Mesenchymal stem cell (in vitro differentiated cells and primary cell): ENCODE results near the gene SVEP1.
A peak's percentile ranks its signal among the peaks of the same experiment; 100 is the strongest.

ENCODE experiments used
- DNase-seq: peaks from one replicate; pipeline ENCODE4 v3.0.0-alpha.2; 2013
- H2AFZ ChIP-seq: one replicate; pipeline ENCODE4 v1.6.1; 2013; ENCODE audit warnings: low read depth, mild to moderate bottlenecking, control low read depth, inconsistent platforms, low read length, moderate library complexity
- H2AK5ac ChIP-seq: 2 replicates; pipeline ENCODE4 v1.6.1; 2013; ENCODE audit warnings: low read length, moderate library complexity, mild to moderate bottlenecking, inconsistent platforms; ENCODE audit not compliant: severe bottlenecking
- H2BK120ac ChIP-seq: one replicate; pipeline ENCODE4 v1.6.1; 2013; ENCODE audit warnings: low read depth, mild to moderate bottlenecking, inconsistent platforms, low read length, moderate library complexity
- H2BK12ac ChIP-seq, 2 experiments: one replicate each; pipeline ENCODE4 v1.6.1; 2013; ENCODE audit warnings: inconsistent platforms in 2 of 2, low read length in 2 of 2, mild to moderate bottlenecking in 2 of 2, moderate library complexity in 2 of 2, control low read depth in 1 of 2
- H2BK15ac ChIP-seq: one replicate; pipeline ENCODE4 v1.6.1; 2013; ENCODE audit warnings: mild to moderate bottlenecking, low read depth, inconsistent platforms; ENCODE audit not compliant: poor library complexity, severe bottlenecking
- H2BK5ac ChIP-seq: 2 replicates; pipeline ENCODE4 v1.6.1; 2013; ENCODE audit warnings: low read depth, mild to moderate bottlenecking, low read length, control low read depth, inconsistent platforms; ENCODE audit not compliant: poor library complexity, severe bottlenecking
- H3K14ac ChIP-seq, 2 experiments: one replicate each; pipeline ENCODE4 v1.6.1; 2013; ENCODE audit warnings: inconsistent platforms in 2 of 2, low read length in 2 of 2, control low read depth in 1 of 2, mild to moderate bottlenecking in 1 of 2, moderate library complexity in 1 of 2
- H3K18ac ChIP-seq, 2 experiments: one replicate each; pipeline ENCODE4 v1.6.1; 2013; ENCODE audit warnings: inconsistent platforms in 2 of 2, low read length in 2 of 2, control low read depth in 1 of 2, low read depth in 1 of 2, mild to moderate bottlenecking in 1 of 2
- H3K23ac ChIP-seq, 2 experiments: one replicate each; pipeline ENCODE4 v1.6.1; 2013; ENCODE audit warnings: inconsistent platforms in 2 of 2, low read length in 2 of 2, mild to moderate bottlenecking in 2 of 2, moderate library complexity in 2 of 2, control low read depth in 1 of 2
- H3K27ac ChIP-seq: 2 replicates; pipeline ENCODE4 v1.5.1; 2013; ENCODE audit warnings: mild to moderate bottlenecking, moderate library complexity, low read length, control low read depth, inconsistent platforms; ENCODE audit not compliant: poor library complexity, severe bottlenecking
- H3K27me3 ChIP-seq, 2 experiments: 2 replicates each; pipeline versions ENCODE4 v1.6.1 to v1.7.0; 2013; ENCODE audit warnings: low read length in 2 of 2, mild to moderate bottlenecking in 2 of 2, moderate library complexity in 2 of 2, control low read depth in 1 of 2, inconsistent platforms in 1 of 2; ENCODE audit not compliant: control insufficient read depth in 1 of 2, insufficient read depth in 1 of 2
- H3K36me3 ChIP-seq, 2 experiments: 2 replicates each; pipeline versions ENCODE4 v1.6.1 to v1.7.0; 2013; ENCODE audit warnings: low read length in 2 of 2, control low read depth in 1 of 2, inconsistent platforms in 1 of 2, low read depth in 1 of 2, mild to moderate bottlenecking in 1 of 2; ENCODE audit not compliant: insufficient read depth in 2 of 2, control insufficient read depth in 1 of 2
- H3K4ac ChIP-seq, 2 experiments: one replicate each; pipeline ENCODE4 v1.6.1; 2013; ENCODE audit warnings: inconsistent platforms in 2 of 2, low read length in 2 of 2, mild to moderate bottlenecking in 2 of 2, moderate library complexity in 2 of 2, control low read depth in 1 of 2, low read depth in 1 of 2
- H3K4me1 ChIP-seq: 2 replicates; pipeline ENCODE4 v1.6.1; 2013; ENCODE audit warnings: low read depth, low read length, control low read depth; ENCODE audit not compliant: control insufficient read depth, insufficient read depth
- H3K4me2 ChIP-seq: 2 replicates; pipeline ENCODE4 v1.6.1; 2013; ENCODE audit warnings: low read length, mild to moderate bottlenecking, inconsistent platforms; ENCODE audit not compliant: poor library complexity, severe bottlenecking
- H3K4me3 ChIP-seq, 2 experiments: 2 replicates each; pipeline versions ENCODE4 v1.5.1 to v1.7.0; 2013; ENCODE audit warnings: low read length in 2 of 2, mild to moderate bottlenecking in 2 of 2, control low read depth in 1 of 2, low read depth in 1 of 2; ENCODE audit not compliant: insufficient read depth in 1 of 2
- H3K79me1 ChIP-seq: replicated peaks from 2 replicates; pipeline ENCODE4 v1.6.1; 2013; ENCODE audit warnings: mild to moderate bottlenecking, control low read depth, low read length, inconsistent platforms; ENCODE audit not compliant: poor library complexity, severe bottlenecking
- H3K9ac ChIP-seq: 2 replicates; pipeline ENCODE4 v1.7.0; 2013; ENCODE audit warnings: mild to moderate bottlenecking, low read length, moderate library complexity
- H3K9me3 ChIP-seq: 2 replicates; pipeline ENCODE4 v1.7.0; 2013; ENCODE audit warnings: mild to moderate bottlenecking, low read length; ENCODE audit not compliant: control insufficient read depth
- H4K8ac ChIP-seq: one replicate; pipeline ENCODE4 v1.6.1; 2013; ENCODE audit warnings: inconsistent platforms, mild to moderate bottlenecking, low read length, moderate library complexity
- H4K91ac ChIP-seq: one replicate; pipeline ENCODE4 v1.6.1; 2013; ENCODE audit warnings: mild to moderate bottlenecking, low read length, inconsistent platforms
- WGBS: methylation state at CpG from one replicate; pipeline ENCODE4 v1.1.7; 2013; ENCODE audit warnings: mixed read lengths; 5-methylcytosine and 5-hydroxymethylcytosine counted together

Gene SVEP1

DNA sequence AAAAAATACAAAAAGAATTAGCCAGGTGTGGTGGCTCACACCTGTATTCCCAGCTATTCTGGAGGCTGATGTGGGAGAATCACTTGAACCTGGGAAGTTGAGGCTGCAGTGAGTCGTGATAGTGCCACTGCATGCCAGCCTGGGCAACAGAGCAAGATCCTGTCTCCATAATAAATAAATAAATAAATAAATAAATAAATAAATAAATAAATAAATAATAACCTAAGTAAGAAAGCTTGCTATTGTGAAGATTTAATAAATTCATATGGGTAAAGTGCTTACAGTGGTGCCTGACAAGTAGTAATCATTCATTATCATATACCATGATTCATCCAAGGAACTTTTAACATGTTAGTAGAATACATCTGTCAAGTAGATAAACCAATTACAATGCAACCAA is 13.4 kb downstream of the SVEP1 start:
- Histone ChIP-seq H3K14ac (no peak overlapping the region), H3K23ac (no peak overlapping the region), H2BK5ac (no peak overlapping the region), H3K36me3 (peaks cover 0 to 15% of the 10 kb centered on the region in 2 experiments), H2BK15ac (no peak overlapping the region), H3K4me1 (no peaks in the 10 kb centered on the region), H3K9ac (no peak overlapping the region), H3K4me3 (no peak overlapping the region), H3K9me3 (no peaks in the 10 kb centered on the region), H3K4ac (no peak overlapping the region), H2BK120ac (no peak overlapping the region), H4K91ac (no peak overlapping the region), H3K4me2 (no peak overlapping the region), H4K8ac (no peak overlapping the region), H3K27ac (no peak overlapping the region), H2AK5ac (no peak overlapping the region), H2AFZ (no peak overlapping the region), H3K79me1 (no peaks in the 10 kb centered on the region), H3K18ac (no peak overlapping the region), H2BK12ac (no peak overlapping the region), H3K27me3 (no peaks in the 10 kb centered on the region)
- no CpG with 5 or more reads among the region's 1 CpG for WGBS
- no peak for DNase-seq

GRCh38 chr9:110561826-110562225 is 17.7 kb downstream of the SVEP1 start:
- Histone ChIP-seq H3K14ac (no peak overlapping the region), H3K9ac (no peak overlapping the region), H3K23ac (no peak overlapping the region), H3K27me3 (no peaks in the 10 kb centered on the region), H4K8ac (no peak overlapping the region), H2BK5ac (no peak overlapping the region), H2BK120ac (no peak overlapping the region), H3K36me3 (peaks cover 0 to 10% of the 10 kb centered on the region in 2 experiments), H3K4ac (no peak overlapping the region), H2AFZ (no peak overlapping the region), H3K79me1 (no peaks in the 10 kb centered on the region), H2BK12ac (no peak overlapping the region), H3K4me1 (no peaks in the 10 kb centered on the region), H3K9me3 (no peaks in the 10 kb centered on the region), H2BK15ac (no peak overlapping the region), H3K18ac (no peak overlapping the region), H3K27ac (no peak overlapping the region), H2AK5ac (no peak overlapping the region), H3K4me3 (no peak overlapping the region), H3K4me2 (no peak overlapping the region), H4K91ac (no peak overlapping the region)
- no CpG with 5 or more reads among the region's 2 CpGs for WGBS
- no peak for DNase-seq

DNA sequence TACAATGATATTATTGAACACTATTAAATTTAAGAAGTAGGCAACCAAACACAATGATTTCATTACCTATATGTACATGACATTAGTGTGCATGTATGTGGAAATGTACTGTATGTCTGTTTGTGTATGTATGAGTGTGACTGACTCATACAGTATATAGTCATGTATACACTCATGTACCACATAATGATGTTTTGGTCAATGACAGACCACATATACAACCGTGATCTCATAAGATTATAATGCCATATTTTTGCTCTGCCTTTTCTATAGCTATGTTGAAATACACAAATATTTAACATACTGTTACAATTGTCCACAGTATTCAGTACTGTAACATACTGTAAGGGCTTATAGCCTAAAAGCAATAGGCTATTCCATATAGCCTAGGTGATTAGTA is 19.7 kb downstream of the SVEP1 start:
- no peak overlapping the region for H3K4ac ChIP-seq
- no peaks in the 10 kb centered on the region for H3K27me3 ChIP-seq
- H3K4me3 ChIP-seq = no peak overlapping the region
- no peak overlapping the region for H2BK15ac ChIP-seq
- H3K79me1 ChIP-seq = no peaks in the 10 kb centered on the region
- no peak overlapping the region for H3K4me2 ChIP-seq
- no CpG with 5 or more reads among the region's 1 CpG for WGBS
- H3K23ac ChIP-seq = no peak overlapping the region
- peaks cover 0 to 8% of the 10 kb centered on the region in 2 experiments for H3K36me3 ChIP-seq
- H3K14ac ChIP-seq = no peak overlapping the region
- no peak overlapping the region for H4K8ac ChIP-seq
- H3K4me1 ChIP-seq = no peaks in the 10 kb centered on the region
- H2BK5ac ChIP-seq = no peak overlapping the region
- H2BK12ac ChIP-seq = no peak overlapping the region
- no peak overlapping the region for H2BK120ac ChIP-seq
- H2AK5ac ChIP-seq = no peak overlapping the region
- H2AFZ ChIP-seq = no peak overlapping the region
- H3K27ac ChIP-seq = no peak overlapping the region
- H3K18ac ChIP-seq = no peak overlapping the region
- DNase-seq = no peak
- H4K91ac ChIP-seq = no peak overlapping the region
- no peaks in the 10 kb centered on the region for H3K9me3 ChIP-seq
- no peak overlapping the region for H3K9ac ChIP-seq

DNA sequence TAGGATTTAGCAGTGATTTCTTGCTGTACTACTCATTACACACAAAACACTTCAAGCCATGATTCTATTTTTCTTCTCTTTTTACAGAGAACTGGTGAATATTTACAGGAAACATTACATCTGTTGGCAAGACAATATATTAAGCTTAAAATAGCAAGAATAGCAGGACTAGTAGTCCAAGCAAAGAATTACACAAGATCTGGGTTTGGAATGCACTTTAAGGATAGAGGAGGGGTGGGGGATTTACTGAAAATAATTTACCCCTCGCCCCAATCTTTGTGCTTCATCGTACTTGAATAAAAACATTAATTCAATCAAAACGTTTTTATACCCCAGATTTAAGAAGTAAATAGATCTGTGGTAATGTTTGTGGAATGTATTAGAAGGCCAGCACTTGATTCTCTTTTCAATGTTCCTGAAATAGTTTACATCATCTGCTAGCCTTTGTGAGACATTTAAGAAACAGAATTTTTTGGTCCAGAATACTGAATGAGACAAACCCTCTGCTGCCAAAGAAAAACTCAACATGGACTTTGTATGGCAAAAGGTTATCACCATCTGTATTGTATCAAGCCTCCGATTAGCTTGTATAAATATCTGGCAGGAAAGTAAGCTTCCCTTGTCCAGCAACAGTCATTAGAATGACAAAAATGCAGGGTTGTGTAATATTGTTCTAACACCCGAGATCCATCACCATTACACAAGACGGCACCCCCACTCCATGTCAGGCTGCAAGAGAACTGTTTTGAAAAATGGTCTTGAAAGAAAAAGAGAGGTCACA is 23.8 kb downstream of the SVEP1 start:
- H2AK5ac ChIP-seq = no peak overlapping the region
- H3K9me3 ChIP-seq = no peaks in the 10 kb centered on the region
- H3K79me1 ChIP-seq = no peaks in the 10 kb centered on the region
- H4K8ac ChIP-seq = no peak overlapping the region
- no peak overlapping the region for H2BK120ac ChIP-seq
- no peak overlapping the region for H3K4ac ChIP-seq
- H3K18ac ChIP-seq = no peak overlapping the region
- no peak overlapping the region for H2AFZ ChIP-seq
- no peak overlapping the region for H3K14ac ChIP-seq
- H3K36me3 ChIP-seq = peaks cover 0 to 5% of the 10 kb centered on the region in 2 experiments
- peak overlapping the region in 1 of 2 experiments; percentile 56 for H3K4me3 ChIP-seq
- no peak overlapping the region for H2BK5ac ChIP-seq
- peak overlapping the region; percentile 64 for H3K9ac ChIP-seq
- 0% methylated on average over 1 of the region's 6 CpGs for WGBS
- peak; percentile 90 for DNase-seq
- H3K23ac ChIP-seq = no peak overlapping the region
- no peak overlapping the region for H4K91ac ChIP-seq
- H3K27ac ChIP-seq = peak overlapping the region; percentile 29
- H3K4me2 ChIP-seq = no peak overlapping the region
- H3K27me3 ChIP-seq = no peaks in the 10 kb centered on the region
- no peak overlapping the region for H2BK12ac ChIP-seq
- no peak overlapping the region for H2BK15ac ChIP-seq
- H3K4me1 ChIP-seq = no peaks in the 10 kb centered on the region
